ENCODE data around the gene CXADR.

The CXADR gene

DNA sequence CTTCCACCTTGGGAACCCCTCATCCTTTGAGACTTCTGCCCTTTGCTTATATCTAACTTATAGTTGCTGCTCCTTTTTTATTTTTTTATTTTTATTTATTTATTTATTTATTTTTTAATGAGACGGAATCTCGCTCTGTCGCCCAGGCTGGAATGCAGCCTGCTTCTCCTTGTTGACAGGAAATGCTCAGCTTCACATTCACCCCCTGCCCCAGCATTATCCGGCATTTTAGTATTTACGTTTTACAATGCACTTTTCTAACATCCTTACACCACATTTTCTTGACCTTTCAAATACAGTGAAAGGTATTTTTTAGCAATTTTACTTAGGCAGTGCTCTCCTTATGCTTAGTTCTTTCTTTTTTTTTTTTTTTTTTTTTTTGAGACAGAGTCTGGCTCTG lies 14.9 kb downstream of the CXADR start:
- no peak for TF ChIP-seq CTCF (IDR thresholded peaks at IDR 0.05; ENCODE audit: control insufficient read depth, insufficient read depth, low read depth, low read length, missing control alignments)
- H3K4me3 ChIP-seq (ENCODE audit: control insufficient read depth, low read depth, low read length): no peak overlapping the region
- DNase-seq (ENCODE audit: low read depth): no peak

GRCh38 chr21:17529648-17530047 lies 16.8 kb downstream of the CXADR start:
- DNase-seq (ENCODE audit: low read depth): no peak
- TF ChIP-seq CTCF (IDR thresholded peaks at IDR 0.05; ENCODE audit: control insufficient read depth, insufficient read depth, low read depth, low read length, missing control alignments): no peak

DNA sequence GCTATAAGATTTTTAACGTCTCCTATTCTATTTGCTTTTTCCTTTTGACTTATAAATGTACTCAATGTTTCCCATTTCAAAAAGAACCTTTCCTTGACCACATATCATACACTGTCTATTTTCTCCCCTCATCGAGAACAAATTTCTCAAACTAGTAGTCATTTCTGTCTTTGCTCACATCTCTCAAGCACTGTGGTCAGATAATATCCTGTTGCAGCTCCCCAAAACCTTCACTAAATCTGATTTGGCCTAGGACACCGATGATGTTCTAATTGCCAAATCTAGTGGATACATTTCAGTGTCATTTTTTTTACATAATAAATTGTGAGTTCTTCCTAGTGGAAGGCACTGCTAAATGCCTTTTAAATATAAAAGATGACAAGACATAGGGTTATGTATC lies 19.4 kb downstream of the CXADR start:
- no peak overlapping the region for H3K4me3 ChIP-seq (ENCODE audit: control insufficient read depth, low read depth, low read length)
- DNase-seq (ENCODE audit: low read depth): no peak
- no peak for TF ChIP-seq CTCF (IDR thresholded peaks at IDR 0.05; ENCODE audit: control insufficient read depth, insufficient read depth, low read depth, low read length, missing control alignments)

More at GRCh38 chr21:17529648-17530047, 16.8 kb downstream of the CXADR start:
- no peak overlapping the region for H3K4me3 ChIP-seq (ENCODE audit: control insufficient read depth, low read depth, low read length)

DNA sequence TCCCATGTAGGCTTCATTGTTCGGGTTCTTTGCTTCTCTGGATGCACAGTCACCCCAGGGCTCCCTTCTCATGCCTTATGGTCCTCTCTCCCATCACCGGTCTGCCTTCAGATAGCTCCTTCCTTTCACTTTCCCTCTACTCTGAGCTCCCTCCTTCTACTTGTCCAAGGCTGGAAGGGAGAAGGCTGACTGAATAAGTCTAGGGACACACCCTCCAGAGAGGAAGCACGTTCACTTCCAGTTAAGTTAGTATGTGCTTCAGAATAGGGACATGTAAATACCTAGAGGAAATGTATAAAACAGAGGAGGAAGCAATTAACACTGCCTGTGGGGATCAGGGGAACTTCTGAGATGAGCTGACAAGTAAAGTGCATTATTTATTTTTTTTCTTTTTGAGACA lies 23.5 kb downstream of the CXADR start:
- no peak overlapping the region for H3K4me3 ChIP-seq (ENCODE audit: control insufficient read depth, low read depth, low read length)
- TF ChIP-seq CTCF (IDR thresholded peaks at IDR 0.05; ENCODE audit: control insufficient read depth, insufficient read depth, low read depth, low read length, missing control alignments): no peak
- no peak for DNase-seq (ENCODE audit: low read depth)

- DNase-seq (ENCODE audit: low read depth): no peak
- TF ChIP-seq CTCF (IDR thresholded peaks at IDR 0.05; ENCODE audit: control insufficient read depth, insufficient read depth, low read depth, low read length, missing control alignments): no peak
- H3K4me3 ChIP-seq (ENCODE audit: control insufficient read depth, low read depth, low read length): no peak overlapping the region
Observed at GRCh38 chr21:17537299-17537698, 24.5 kb downstream of the CXADR start.

DNA sequence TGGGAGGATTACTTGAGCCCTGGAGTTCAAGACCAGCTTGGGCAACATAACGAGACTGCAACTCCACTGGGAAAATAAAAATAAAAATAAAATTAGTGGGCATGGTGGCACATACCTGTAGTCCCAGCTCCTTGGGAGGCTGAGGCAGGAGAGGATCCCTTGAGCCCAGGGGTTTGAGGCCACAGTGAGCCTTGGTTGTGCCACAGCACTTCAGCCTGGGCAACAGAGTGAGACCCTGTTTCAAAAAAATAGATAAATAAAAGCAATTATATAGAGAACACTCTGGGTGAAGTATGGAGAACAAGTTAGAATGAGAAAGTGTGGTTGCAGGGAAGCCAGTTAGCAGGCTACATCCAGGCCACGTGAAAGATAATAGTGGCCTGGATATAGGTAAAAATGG lies 25.7 kb downstream of the CXADR start:
- TF ChIP-seq CTCF (IDR thresholded peaks at IDR 0.05; ENCODE audit: control insufficient read depth, insufficient read depth, low read depth, low read length, missing control alignments): no peak

GRCh38 chr21:17539323-17539722 lies 26.5 kb downstream of the CXADR start:
- no peak for TF ChIP-seq CTCF (IDR thresholded peaks at IDR 0.05; ENCODE audit: control insufficient read depth, insufficient read depth, low read depth, low read length, missing control alignments)
- no peak for DNase-seq (ENCODE audit: low read depth)
- H3K4me3 ChIP-seq (ENCODE audit: control insufficient read depth, low read depth, low read length): no peak overlapping the region

More for the DNA sequence above, 25.7 kb downstream of the CXADR start:
- no peak overlapping the region for H3K4me3 ChIP-seq (ENCODE audit: control insufficient read depth, low read depth, low read length)
- DNase-seq (ENCODE audit: low read depth): no peak

Measured in AG09309 (cell line).